Measurements from ENCODE around the gene FMN2. TPM values are rescaled to one million over a fixed set of nuclear protein-coding genes. Genes with fewer than 3 reads are reported as not detected.

The FMN2 gene
- total RNA-seq, 2 donors from 2014 or later: 26.9 to 27.2 TPM

DNA sequence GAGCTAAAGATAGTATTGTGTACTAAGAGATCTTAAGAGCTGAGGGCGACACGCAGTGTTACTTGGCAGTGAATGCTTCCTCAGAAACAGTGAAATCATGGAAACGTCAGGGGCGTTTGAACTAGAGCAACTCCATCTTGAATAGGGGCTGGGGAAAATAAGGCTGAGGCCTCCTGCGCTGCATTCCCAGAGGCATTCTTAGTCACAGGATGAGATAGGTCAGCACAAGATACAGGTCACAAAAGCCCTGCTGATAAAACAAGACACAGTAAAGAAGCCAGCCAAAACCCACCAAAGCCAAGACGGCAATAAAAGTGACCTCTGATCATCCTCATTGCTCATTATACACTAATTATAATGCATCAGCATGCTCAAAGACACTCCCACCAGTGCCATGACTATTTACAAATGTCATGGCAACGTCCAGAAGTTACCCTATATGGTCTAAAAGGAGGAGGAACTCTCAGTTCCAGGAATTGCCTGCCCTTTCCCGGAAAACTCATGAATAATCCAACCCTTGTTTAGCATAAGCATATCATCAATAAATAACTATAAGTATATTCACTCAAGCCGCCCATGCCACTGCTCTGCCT lies 37.5 kb upstream of the FMN2 start:
- no peaks in the 10 kb centered on the region for H3K36me3 Mint-ChIP-seq (ENCODE audit: low read depth)
- Histone ChIP-seq H3K4me3 (ENCODE audit: low read length) (no peak overlapping the region), H3K9ac (ENCODE audit: extremely low read depth, low read length, poor library complexity, severe bottlenecking) (no peak overlapping the region), H3K27ac (ENCODE audit: low read depth, low read length) (no peak overlapping the region), H3K4me1 (ENCODE audit: control insufficient read depth, insufficient read depth, low read length) (no peaks in the 10 kb centered on the region), H3K27me3 (ENCODE audit: control insufficient read depth, insufficient read depth, low read length, poor library complexity, severe bottlenecking) (no peaks in the 10 kb centered on the region), H3K9me3 (ENCODE audit: control insufficient read depth, low read length) (no peaks in the 10 kb centered on the region), H3K36me3 (ENCODE audit: control insufficient read depth, insufficient read depth, low read length) (no peaks in the 10 kb centered on the region)
- H3K27ac Mint-ChIP-seq: no peak overlapping the region
- no peak overlapping the region for H3K4me3 Mint-ChIP-seq
- no peaks in the 10 kb centered on the region for H3K27me3 Mint-ChIP-seq (ENCODE audit: insufficient read depth)
- WGBS, 2 experiments (ENCODE audit: insufficient coverage in 1 of 2, insufficient read length in 1 of 2): 80 to 85% methylated on average over 6 to 9 of the region's 9 CpGs
- DNase-seq: no peak
- TF ChIP-seq, protein P1, sequence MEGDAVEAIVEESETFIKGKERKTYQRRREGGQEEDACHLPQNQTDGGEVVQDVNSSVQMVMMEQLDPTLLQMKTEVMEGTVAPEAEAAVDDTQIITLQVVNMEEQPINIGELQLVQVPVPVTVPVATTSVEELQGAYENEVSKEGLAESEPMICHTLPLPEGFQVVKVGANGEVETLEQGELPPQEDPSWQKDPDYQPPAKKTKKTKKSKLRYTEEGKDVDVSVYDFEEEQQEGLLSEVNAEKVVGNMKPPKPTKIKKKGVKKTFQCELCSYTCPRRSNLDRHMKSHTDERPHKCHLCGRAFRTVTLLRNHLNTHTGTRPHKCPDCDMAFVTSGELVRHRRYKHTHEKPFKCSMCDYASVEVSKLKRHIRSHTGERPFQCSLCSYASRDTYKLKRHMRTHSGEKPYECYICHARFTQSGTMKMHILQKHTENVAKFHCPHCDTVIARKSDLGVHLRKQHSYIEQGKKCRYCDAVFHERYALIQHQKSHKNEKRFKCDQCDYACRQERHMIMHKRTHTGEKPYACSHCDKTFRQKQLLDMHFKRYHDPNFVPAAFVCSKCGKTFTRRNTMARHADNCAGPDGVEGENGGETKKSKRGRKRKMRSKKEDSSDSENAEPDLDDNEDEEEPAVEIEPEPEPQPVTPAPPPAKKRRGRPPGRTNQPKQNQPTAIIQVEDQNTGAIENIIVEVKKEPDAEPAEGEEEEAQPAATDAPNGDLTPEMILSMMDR (conservative IDR thresholded peaks at IDR 0.05): no peak
- peaks cover 10% of the 10 kb centered on the region for H3K4me1 Mint-ChIP-seq
- H3K9me3 Mint-ChIP-seq: no peaks in the 10 kb centered on the region

DNA sequence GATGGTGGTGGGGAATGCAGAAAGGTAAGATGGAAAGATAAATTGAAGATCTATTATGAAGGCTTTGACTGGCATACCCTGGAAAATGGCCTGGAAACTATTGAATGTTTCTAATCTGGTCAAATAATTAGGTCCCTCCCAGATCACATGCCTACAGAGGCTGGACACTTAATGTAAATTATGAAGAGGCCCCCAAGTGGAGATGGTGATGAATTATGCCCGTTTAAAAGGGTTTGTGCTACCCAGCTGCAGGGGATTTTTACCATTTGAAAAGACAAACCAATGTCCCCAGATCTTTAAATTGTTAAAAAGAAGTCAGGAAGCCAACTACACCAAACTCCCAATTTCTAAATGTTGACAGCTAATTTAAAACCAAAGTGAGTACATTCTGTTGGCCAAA lies 35.7 kb upstream of the FMN2 start:
- 87% methylated on average over 1 of the region's 1 CpG; no CpG with 5 or more reads in 1 of the 2 experiments for WGBS, 2 experiments (ENCODE audit: insufficient coverage in 1 of 2, insufficient read length in 1 of 2)
- H3K9me3 Mint-ChIP-seq: no peaks in the 10 kb centered on the region
- H3K27me3 ChIP-seq (ENCODE audit: control insufficient read depth, insufficient read depth, low read length, poor library complexity, severe bottlenecking): no peaks in the 10 kb centered on the region
- H3K27ac ChIP-seq (ENCODE audit: low read depth, low read length): no peak overlapping the region
- no peaks in the 10 kb centered on the region for H3K36me3 Mint-ChIP-seq (ENCODE audit: low read depth)
- H3K36me3 ChIP-seq (ENCODE audit: control insufficient read depth, insufficient read depth, low read length): no peaks in the 10 kb centered on the region
- peaks cover 10% of the 10 kb centered on the region for H3K4me1 Mint-ChIP-seq
- H3K4me1 ChIP-seq (ENCODE audit: control insufficient read depth, insufficient read depth, low read length): no peaks in the 10 kb centered on the region
- H3K27ac Mint-ChIP-seq: no peak overlapping the region
- H3K9me3 ChIP-seq (ENCODE audit: control insufficient read depth, low read length): no peaks in the 10 kb centered on the region
- no peak overlapping the region for H3K9ac ChIP-seq (ENCODE audit: extremely low read depth, low read length, poor library complexity, severe bottlenecking)
- H3K4me3 Mint-ChIP-seq: no peak overlapping the region
- DNase-seq: no peak
- no peak overlapping the region for H3K4me3 ChIP-seq (ENCODE audit: low read length)
- TF ChIP-seq, protein P1 (conservative IDR thresholded peaks at IDR 0.05): no peak
- no peaks in the 10 kb centered on the region for H3K27me3 Mint-ChIP-seq (ENCODE audit: insufficient read depth)

DNA sequence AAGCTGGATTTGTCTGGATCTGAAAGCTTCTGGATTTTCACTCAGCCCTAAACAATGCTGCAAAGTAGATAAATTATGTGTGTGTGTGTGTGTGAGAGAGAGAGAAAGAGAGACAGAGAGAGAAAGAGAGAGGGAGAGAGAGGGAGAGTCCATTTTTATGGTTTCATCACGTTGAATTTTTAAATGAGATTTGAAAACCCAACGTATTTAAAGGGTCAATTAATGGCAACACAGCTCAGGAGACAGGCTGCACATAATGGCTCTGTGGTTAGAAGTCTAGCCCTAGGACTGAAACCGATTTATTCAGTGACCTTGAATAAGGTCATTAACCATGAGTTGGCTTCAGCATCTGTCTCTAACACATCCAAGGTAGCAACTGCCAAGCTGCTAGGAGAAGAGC lies 35.3 kb upstream of the FMN2 start:
- WGBS, 2 experiments (ENCODE audit: insufficient coverage in 1 of 2, insufficient read length in 1 of 2): 46 to 59% methylated on average over 3 of the region's 3 CpGs
- TF ChIP-seq, protein P1 (conservative IDR thresholded peaks at IDR 0.05): no peak
- no peaks in the 10 kb centered on the region for H3K4me1 ChIP-seq (ENCODE audit: control insufficient read depth, insufficient read depth, low read length)
- Mint-ChIP-seq H3K9me3 (no peaks in the 10 kb centered on the region), H3K4me1 (peaks cover 10% of the 10 kb centered on the region), H3K4me3 (no peak overlapping the region), H3K36me3 (ENCODE audit: low read depth) (no peaks in the 10 kb centered on the region), H3K27me3 (ENCODE audit: insufficient read depth) (no peaks in the 10 kb centered on the region), H3K27ac (no peak overlapping the region)
- H3K9me3 ChIP-seq (ENCODE audit: control insufficient read depth, low read length): no peaks in the 10 kb centered on the region
- DNase-seq: no peak
- H3K27me3 ChIP-seq (ENCODE audit: control insufficient read depth, insufficient read depth, low read length, poor library complexity, severe bottlenecking): no peaks in the 10 kb centered on the region
- H3K27ac ChIP-seq (ENCODE audit: low read depth, low read length): no peak overlapping the region
- no peak overlapping the region for H3K9ac ChIP-seq (ENCODE audit: extremely low read depth, low read length, poor library complexity, severe bottlenecking)
- H3K4me3 ChIP-seq (ENCODE audit: low read length): no peak overlapping the region
- no peaks in the 10 kb centered on the region for H3K36me3 ChIP-seq (ENCODE audit: control insufficient read depth, insufficient read depth, low read length)

Data from endodermal cell (in vitro differentiated cells).